CD4-positive, alpha-beta memory T cell (primary cell): ENCODE data around the gene SLBP. TPM values are rescaled to one million over a fixed set of nuclear protein-coding genes. Genes with fewer than 3 reads are reported as not detected.
A peak's percentile ranks its signal among the peaks of the same experiment; 100 is the strongest.

Source experiments
- CTCF ChIA-PET: fragments of 350-600 bp; sonication (Branson Sonifier 250); formaldehyde crosslinking; loops from one replicate; lab custom pipeline; 2021; ENCODE audit warnings: inconsistent platforms; ENCODE audit not compliant: partially characterized antibody; lab: Charles Lee
- POLR2A ChIA-PET: fragments of 350-600 bp; sonication (Branson Sonifier 250); formaldehyde crosslinking; loops from one replicate; lab custom pipeline; 2021; ENCODE audit not compliant: partially characterized antibody; lab: Charles Lee
- DNase-seq, 5 donors: peaks; one replicate each; pipeline versions ENCODE4 v3.0.0 to v3.0.0-alpha.2; 2020 to 2022; ENCODE audit warnings: mixed read lengths in 1 of 5
- H3K27ac ChIP-seq: one replicate; pipeline ENCODE4 v1.7.0; 2013; ENCODE audit warnings: low read depth, low read length
- H3K27me3 ChIP-seq: 2 replicates; pipeline ENCODE4 v1.7.0; 2013; ENCODE audit warnings: mild to moderate bottlenecking, low read length, moderate library complexity; ENCODE audit not compliant: insufficient read depth
- H3K36me3 ChIP-seq: 2 replicates; pipeline ENCODE4 v1.7.0; 2013; ENCODE audit warnings: mild to moderate bottlenecking, low read length, moderate library complexity; ENCODE audit not compliant: insufficient read depth
- H3K4me1 ChIP-seq: 2 replicates; pipeline ENCODE4 v1.7.0; 2013; ENCODE audit warnings: mild to moderate bottlenecking, low read length, moderate library complexity; ENCODE audit not compliant: insufficient read depth
- H3K4me3 ChIP-seq, 2 donors: one replicate each; pipeline ENCODE4 v1.7.0; 2013; ENCODE audit warnings: low read length in 2 of 2, mild to moderate bottlenecking in 1 of 2
- H3K9me3 ChIP-seq, 2 donors: one replicate each; pipeline ENCODE4 v1.7.0; 2013; ENCODE audit warnings: low read length in 2 of 2, control low read depth in 1 of 2; ENCODE audit not compliant: control insufficient read depth in 1 of 2
- H3K27ac Mint-ChIP-seq, 7 donors: one replicate each; pipeline ENCODE4 v1.8.0; 2020 to 2021; ENCODE audit warnings: mixed read lengths in 7 of 7, mild to moderate bottlenecking in 6 of 7, inconsistent platforms in 3 of 7, moderate library complexity in 3 of 7
- H3K27me3 Mint-ChIP-seq, 2 donors: one replicate each; pipeline ENCODE4 v1.8.0; 2020 to 2021; ENCODE audit warnings: mixed read lengths in 2 of 2
- H3K36me3 Mint-ChIP-seq, 2 donors: one replicate each; pipeline ENCODE4 v1.8.0; 2020 to 2021; ENCODE audit warnings: mixed read lengths in 2 of 2, inconsistent platforms in 1 of 2, mild to moderate bottlenecking in 1 of 2
- H3K4me1 Mint-ChIP-seq, 4 donors: one replicate each; pipeline ENCODE4 v1.8.0; 2020 to 2021; ENCODE audit warnings: mixed read lengths in 4 of 4, mild to moderate bottlenecking in 1 of 4
- H3K4me3 Mint-ChIP-seq, 8 donors: one replicate each; pipeline ENCODE4 v1.8.0; 2020 to 2021; ENCODE audit warnings: mixed read lengths in 8 of 8, mild to moderate bottlenecking in 7 of 8, moderate library complexity in 6 of 8, inconsistent platforms in 3 of 8
- H3K9me3 Mint-ChIP-seq, 8 donors: one replicate each; pipeline ENCODE4 v1.8.0; 2020 to 2021; ENCODE audit warnings: mixed read lengths in 8 of 8, mild to moderate bottlenecking in 5 of 8, inconsistent platforms in 3 of 8, moderate library complexity in 1 of 8
- intact Hi-C: fragments of 100-400 bp; cut with micrococcal nuclease; formaldehyde crosslinking; loops from one replicate; pipeline ENCODE4 v1.15.1; 2023
- polyA plus RNA-seq, 2 donors: library from polyadenylated mRNA; unstranded; fragments of 300-500 nt; fragmentation: Illumina TruSeq; gene quantifications; one replicate each; pipeline ENCODE4 v1.2.3, GENCODE V29; 2021
- total RNA-seq, 2 experiments: library from RNA; stranded (reverse); gene quantifications; one replicate each; pipeline ENCODE4 v1.2.3, GENCODE V29; 2021

The SLBP gene
- total and polyA plus RNA-seq, 4 experiments from 2014 or later, result 41.8 to 71.6 (median 58.0) TPM

DNA sequence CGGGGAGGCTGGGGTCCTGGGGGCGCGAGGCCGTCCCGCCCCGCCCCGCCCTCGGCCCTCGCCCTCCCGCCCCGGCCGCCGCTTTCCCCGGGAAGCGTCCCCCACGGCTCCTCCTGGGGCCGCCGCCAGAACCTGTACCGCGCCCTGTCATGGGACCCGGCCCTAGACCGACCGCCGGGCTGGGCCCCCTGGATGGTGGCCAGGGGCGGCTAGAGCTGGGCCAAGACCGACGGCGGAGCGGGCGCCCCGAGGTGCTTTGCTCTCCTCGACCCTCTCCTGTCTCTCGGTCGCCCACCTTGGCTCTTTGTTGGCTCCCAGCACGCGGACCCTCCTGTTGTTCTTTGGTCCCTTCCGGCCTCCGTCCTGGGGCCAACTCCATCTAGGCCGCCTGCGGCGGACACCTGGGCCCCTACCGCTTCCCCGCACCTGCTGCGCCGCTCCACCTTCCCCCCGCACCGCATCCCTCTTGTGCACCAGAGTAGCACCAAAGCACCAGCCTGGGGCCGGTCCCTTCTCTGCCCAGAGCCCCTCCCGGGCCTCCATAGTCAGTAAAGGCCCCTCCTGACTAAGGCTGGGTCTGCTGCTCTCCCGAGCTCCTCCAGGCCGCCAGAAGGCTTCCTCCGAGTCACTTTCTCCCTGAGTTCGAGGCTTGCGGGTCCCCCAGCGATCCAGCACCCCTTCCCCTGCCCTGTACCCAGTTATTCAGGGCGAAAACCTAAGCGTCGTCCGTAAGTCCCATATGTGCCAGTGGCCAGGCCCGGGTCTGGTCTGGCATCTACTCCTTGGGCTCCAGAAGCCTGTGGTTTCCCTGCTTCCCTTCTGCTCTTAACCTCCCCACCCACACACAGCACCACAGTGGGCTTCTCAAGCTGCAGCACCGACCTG lies 9.8 kb upstream of the SLBP start:
- Histone ChIP-seq H3K36me3 (peaks cover 7% of the 10 kb centered on the region), H3K4me1 (peaks cover 64% of the 10 kb centered on the region), H3K4me3 (peak overlapping the region; percentile 52 to 69), H3K27me3 (no peaks in the 10 kb centered on the region), H3K27ac (peak overlapping the region; percentile 66), H3K9me3 (no peaks in the 10 kb centered on the region)
- POLR2A ChIA-PET, result interaction anchor here (1.0 to 8.8 kb wide), 15 partner anchors 9 to 432 kb away, joined by 3 to 196 read pairs (median 5); partner anchors contain the start of genes FAM53A, LETM1, MAEA and NSD2
- Mint-ChIP-seq H3K27ac (peak overlapping the region; percentile 95 to 99 (median 98)), H3K36me3 (peaks cover 15 to 30% of the 10 kb centered on the region in 2 donors), H3K4me3 (peak overlapping the region; percentile 87 to 94 (median 90)), H3K4me1 (peaks cover 37 to 68% (median 53%) of the 10 kb centered on the region in 4 donors), H3K27me3 (no peaks in the 10 kb centered on the region), H3K9me3 (peaks cover 0 to 8% (median 0%) of the 10 kb centered on the region in 8 donors)
- intact Hi-C loops, result loop anchor here (1.0 to 10.0 kb wide), 4 partner anchors 10 to 693 kb away; partner anchors contain the start of genes CFAP99, FAM53A, NSD2 and SLBP
- CTCF ChIA-PET, result interaction anchor here (1.3 to 18.0 kb wide), 3 partner anchors 10 to 30 kb away, joined by 4 to 591 read pairs (median 12); partner anchors contain the start of gene SLBP
- DNase-seq, result no peak

DNA sequence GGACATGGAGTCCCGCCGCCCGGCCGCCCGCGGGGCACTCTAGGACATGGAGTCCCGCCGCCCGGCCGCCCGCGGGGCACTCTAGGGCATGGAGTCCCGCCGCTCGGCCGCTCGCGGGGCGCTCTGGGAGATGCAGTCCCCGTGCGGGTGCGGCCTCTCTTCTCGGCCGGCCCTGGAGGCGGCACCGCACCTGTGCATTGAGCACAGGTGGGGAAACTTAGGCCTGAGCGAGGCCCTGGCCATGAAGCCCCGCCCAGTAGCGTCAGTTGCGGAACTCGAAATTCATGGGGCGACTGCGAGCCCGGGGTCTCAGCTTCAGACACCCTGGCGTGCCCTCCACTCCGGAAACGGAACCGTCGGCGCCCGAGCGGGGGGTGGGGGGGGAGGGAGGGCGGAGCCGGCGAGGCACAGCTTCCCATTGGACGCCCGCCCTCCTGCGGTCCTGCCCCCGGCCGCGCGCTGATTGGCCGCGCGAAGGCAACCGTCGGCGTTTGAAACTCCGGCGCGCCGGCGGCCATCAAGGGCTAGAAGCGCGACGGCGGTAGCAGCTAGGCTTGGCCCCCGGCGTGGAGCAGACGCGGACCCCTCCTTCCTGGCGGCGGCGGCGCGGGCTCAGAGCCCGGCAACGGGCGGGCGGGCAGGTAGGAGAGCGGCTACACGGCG lies 9.0 kb upstream of the SLBP start, which contains the start of the genes TACC3 and TMEM129:
Gene TACC3, plus strand, starts transcription at position 519 of the 663 bp plus-strand sequence. CDS start 1,901 bp downstream, outside the sequence.
Gene TMEM129, minus strand, starts transcription at position 321 of the 663 bp plus-strand sequence. CDS start 486 bp downstream, outside the sequence.
- H3K36me3 Mint-ChIP-seq, result peaks cover 10 to 26% of the 10 kb centered on the region in 2 donors
- H3K27me3 ChIP-seq, result no peaks in the 10 kb centered on the region
- POLR2A ChIA-PET, result interaction anchor here (0.7 to 8.8 kb wide), 14 partner anchors 8 to 374 kb away, joined by 3 to 196 read pairs (median 4); partner anchors contain the start of genes FAM53A, LETM1, NSD2 and SLBP
- H3K9me3 Mint-ChIP-seq, result peaks cover 0 to 5% (median 0%) of the 10 kb centered on the region in 8 donors
- peak within 1 kb of the TSS; percentile 52 to 69 for H3K4me3 ChIP-seq
- peak; percentile 95 to 98 (median 97) for DNase-seq
- intact Hi-C loops, result loop anchor here (1.0 to 10.0 kb wide), 4 partner anchors 9 to 694 kb away; partner anchors contain the start of genes CFAP99, FAM53A, NSD2 and SLBP
- CTCF ChIA-PET, result interaction anchor here (1.3 to 18.0 kb wide), 2 partner anchors 19 to 30 kb away, joined by 4 to 591 read pairs; no protein-coding TSS in a partner anchor
- H3K36me3 ChIP-seq, result peaks cover 6% of the 10 kb centered on the region
- H3K4me3 Mint-ChIP-seq, result peak within 1 kb of the TSS; percentile 87 to 94 (median 90)
- H3K9me3 ChIP-seq, result no peaks in the 10 kb centered on the region
- H3K27ac ChIP-seq, result peak within 1 kb of the TSS; percentile 69
- H3K4me1 Mint-ChIP-seq, result peaks cover 32 to 62% (median 47%) of the 10 kb centered on the region in 4 donors
- peak within 1 kb of the TSS; percentile 95 to 99 (median 98) for H3K27ac Mint-ChIP-seq
- H3K27me3 Mint-ChIP-seq, result no peaks in the 10 kb centered on the region
- H3K4me1 ChIP-seq, result peaks cover 62% of the 10 kb centered on the region

DNA sequence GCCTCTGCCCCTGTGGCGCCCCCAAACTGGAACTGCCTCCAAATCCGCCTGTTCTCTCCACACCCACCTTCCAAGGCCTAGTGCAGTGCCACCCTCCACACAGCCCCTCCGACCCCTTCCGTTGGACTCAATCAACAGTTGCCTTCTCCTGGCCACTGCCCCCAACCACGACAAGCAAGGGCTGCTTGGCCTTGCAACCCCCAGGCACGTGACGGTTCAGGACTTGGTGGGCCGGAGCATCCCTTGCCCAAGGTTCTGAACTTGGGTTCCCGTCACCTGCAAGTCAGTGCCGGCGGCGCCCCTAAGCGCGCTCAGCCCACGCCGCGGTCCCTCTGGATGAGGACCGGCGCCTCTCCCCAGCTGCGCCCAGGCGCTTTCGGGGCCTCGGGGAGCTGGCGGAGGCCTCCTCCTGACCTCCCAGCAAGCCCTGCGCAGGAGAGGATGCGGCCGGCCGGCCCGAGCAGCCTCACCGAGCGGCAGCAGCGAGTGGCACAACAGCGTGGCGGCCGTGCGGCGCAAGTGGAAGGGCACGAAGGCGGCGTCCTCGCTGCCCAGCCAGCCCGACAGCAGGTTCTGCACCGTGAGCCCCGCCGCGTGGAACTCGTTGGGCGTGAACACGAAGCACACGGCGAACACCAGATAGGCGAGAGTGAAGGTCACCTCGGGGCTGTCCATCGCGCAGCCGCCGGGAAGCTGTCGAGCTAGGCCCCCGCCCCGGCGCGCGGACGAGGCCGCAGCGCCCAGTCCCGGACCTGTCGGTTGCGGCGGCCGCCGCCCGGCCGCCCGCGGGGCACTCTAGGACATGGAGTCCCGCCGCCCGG lies 8.3 kb upstream of the SLBP start:
- H3K27ac Mint-ChIP-seq, result peak overlapping the region; percentile 53 to 95 (median 87)
- peaks cover 60% of the 10 kb centered on the region for H3K4me1 ChIP-seq
- peaks cover 12 to 27% of the 10 kb centered on the region in 2 donors for H3K36me3 Mint-ChIP-seq
- peak overlapping the region; percentile 82 to 88 (median 86) for H3K4me3 Mint-ChIP-seq
- peak in 3 of 5 donors; percentile 48 to 67 (median 48) for DNase-seq
- peaks cover 9% of the 10 kb centered on the region for H3K36me3 ChIP-seq
- H3K27ac ChIP-seq, result peak overlapping the region; percentile 69
- intact Hi-C loops, result loop anchor here (2.0 to 10.0 kb wide), 2 partner anchors 150 to 694 kb away; partner anchors contain the start of genes CFAP99, NSD2 and ZFYVE28
- peaks cover 0 to 5% (median 0%) of the 10 kb centered on the region in 8 donors for H3K9me3 Mint-ChIP-seq
- peak overlapping the region; percentile 19 to 68 for H3K4me3 ChIP-seq
- no peaks in the 10 kb centered on the region for H3K27me3 Mint-ChIP-seq
- H3K27me3 ChIP-seq, result no peaks in the 10 kb centered on the region
- ChIA-PET CTCF (interaction anchor here (0.8 to 18.0 kb wide), 3 partner anchors 18 to 1362 kb away, joined by 3 to 591 read pairs (median 4); no protein-coding TSS in a partner anchor), POLR2A (interaction anchor here (0.7 to 8.8 kb wide), 14 partner anchors 8 to 373 kb away, joined by 3 to 196 read pairs (median 4); partner anchors contain the start of genes FAM53A, LETM1, NSD2 and SLBP)
- H3K9me3 ChIP-seq, result no peaks in the 10 kb centered on the region
- H3K4me1 Mint-ChIP-seq, result peaks cover 32 to 63% (median 48%) of the 10 kb centered on the region in 4 donors

DNA sequence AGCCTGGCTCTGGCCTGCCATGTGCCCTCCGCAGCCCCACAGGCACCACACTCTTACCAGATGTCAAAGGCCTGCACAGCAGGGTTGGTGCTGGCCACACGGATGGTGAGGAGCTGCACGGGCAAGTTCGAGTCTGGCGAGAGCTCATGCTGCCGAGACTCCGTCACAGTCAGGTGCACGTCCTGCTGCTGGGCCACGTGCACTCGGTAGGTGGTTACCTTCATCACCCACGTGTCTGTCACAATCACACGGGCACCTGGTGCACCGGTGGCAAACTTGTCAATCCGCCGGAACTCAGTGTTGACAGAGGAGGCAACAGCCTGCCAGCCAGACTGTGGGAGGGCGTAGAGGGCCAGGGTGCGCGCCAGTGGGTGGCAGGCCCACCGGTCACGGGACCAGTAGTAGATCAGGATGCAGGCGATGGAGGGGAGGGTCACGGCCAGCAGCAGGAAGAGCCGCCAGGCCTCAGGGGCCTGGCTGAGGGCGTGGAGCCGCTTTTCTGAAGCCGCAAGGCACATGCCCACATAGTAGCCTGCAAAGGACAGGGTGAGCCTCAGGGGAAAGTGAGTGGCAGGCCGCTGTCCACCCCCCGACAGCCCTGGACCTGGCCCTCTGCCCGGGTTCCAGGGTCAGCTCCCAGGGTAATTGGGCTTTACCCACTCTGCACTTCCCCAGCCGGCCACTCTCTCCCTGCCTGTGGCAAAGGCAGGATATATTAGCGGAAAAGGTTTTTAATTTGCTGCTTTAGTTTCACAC lies 6.2 kb upstream of the SLBP start:
- H3K4me1 Mint-ChIP-seq, result peaks cover 31 to 62% (median 47%) of the 10 kb centered on the region in 4 donors
- no peak overlapping the region for H3K27ac ChIP-seq
- POLR2A ChIA-PET, result interaction anchor here (8.8 kb wide), 1 partner anchor 25 kb away, joined by 128 read pairs; no protein-coding TSS in a partner anchor
- no peaks in the 10 kb centered on the region for H3K27me3 ChIP-seq
- peaks cover 5% of the 10 kb centered on the region for H3K36me3 ChIP-seq
- intact Hi-C loops, result no loop called here
- no peaks in the 10 kb centered on the region for H3K27me3 Mint-ChIP-seq
- H3K9me3 ChIP-seq, result no peaks in the 10 kb centered on the region
- no peak for DNase-seq
- H3K9me3 Mint-ChIP-seq, result peaks cover 0 to 3% (median 0%) of the 10 kb centered on the region in 8 donors
- H3K4me3 ChIP-seq, result no peak overlapping the region
- CTCF ChIA-PET, result interaction anchor here (18.0 kb wide), 1 partner anchor 27 kb away, joined by 591 read pairs; no protein-coding TSS in a partner anchor
- peaks cover 60% of the 10 kb centered on the region for H3K4me1 ChIP-seq
- peak overlapping the region in 3 of 7 donors; percentile 64 to 95 (median 86) for H3K27ac Mint-ChIP-seq
- peaks cover 5 to 27% of the 10 kb centered on the region in 2 donors for H3K36me3 Mint-ChIP-seq
- peak overlapping the region in 4 of 8 donors; percentile 50 to 60 (median 52) for H3K4me3 Mint-ChIP-seq

DNA sequence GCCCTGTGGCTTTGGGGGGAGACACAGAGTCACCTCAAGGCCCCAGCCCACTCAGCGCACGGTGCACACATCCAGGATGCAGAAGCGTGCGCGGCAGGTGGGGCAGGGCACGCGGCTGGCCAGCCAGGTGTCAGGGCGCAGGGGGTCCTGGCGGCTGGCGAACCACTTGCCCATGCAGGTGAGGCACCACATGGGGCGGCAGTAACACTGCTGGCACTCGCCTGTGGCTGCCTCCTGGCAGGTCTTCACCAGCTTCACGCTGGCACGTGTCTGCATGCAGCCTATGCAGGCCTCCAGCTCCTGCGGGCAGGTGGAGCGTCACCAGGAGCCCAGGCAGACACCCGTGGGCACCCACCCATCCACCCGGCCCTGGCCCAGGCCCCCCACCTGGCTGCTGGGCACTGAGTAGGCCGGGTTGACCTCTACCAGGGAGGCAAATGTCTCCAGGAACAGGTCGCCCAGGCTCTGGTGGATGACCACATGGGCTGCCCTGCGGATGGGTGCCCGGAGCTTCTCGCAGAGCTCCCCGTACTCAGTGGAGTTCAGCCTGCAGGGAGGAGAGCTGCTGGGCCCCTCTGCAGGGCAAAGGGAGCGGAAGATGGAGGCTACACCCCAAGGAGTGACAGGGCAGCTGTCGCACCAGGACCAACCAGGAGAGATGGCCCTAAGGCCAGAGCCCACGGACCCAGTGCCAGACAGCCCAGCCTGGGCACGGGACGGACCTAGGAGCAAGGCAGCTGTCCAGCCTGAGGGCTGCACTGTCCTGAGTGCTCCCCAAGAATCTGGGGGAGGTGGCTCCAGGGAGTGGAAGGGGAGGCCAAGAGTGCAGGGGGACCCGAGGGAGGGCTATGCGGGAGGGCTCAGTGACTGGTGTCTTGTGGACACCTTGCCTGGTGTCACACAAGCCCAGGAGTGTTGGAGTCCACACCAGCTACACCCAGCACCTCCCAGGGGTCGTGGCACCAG lies 5.3 kb upstream of the SLBP start:
- peaks cover 5% of the 10 kb centered on the region for H3K36me3 ChIP-seq
- no peak overlapping the region for H3K27ac ChIP-seq
- no peaks in the 10 kb centered on the region for H3K9me3 ChIP-seq
- DNase-seq, result no peak
- Mint-ChIP-seq H3K4me1 (peaks cover 22 to 61% (median 42%) of the 10 kb centered on the region in 4 donors), H3K4me3 (no peak overlapping the region), H3K27me3 (no peaks in the 10 kb centered on the region), H3K36me3 (peaks cover 4 to 29% of the 10 kb centered on the region in 2 donors), H3K27ac (no peak overlapping the region), H3K9me3 (peaks cover 0 to 3% (median 0%) of the 10 kb centered on the region in 8 donors)
- intact Hi-C loops, result no loop called here
- H3K4me3 ChIP-seq, result no peak overlapping the region
- H3K4me1 ChIP-seq, result peaks cover 55% of the 10 kb centered on the region
- CTCF ChIA-PET, result interaction anchor here (18.0 kb wide), 1 partner anchor 26 kb away, joined by 591 read pairs; no protein-coding TSS in a partner anchor
- no peaks in the 10 kb centered on the region for H3K27me3 ChIP-seq
- POLR2A ChIA-PET, result no interaction called here
